NCI-H1694 (cell line): ENCODE results near the gene DNAH17.

Source experiments
- DNase-seq: peaks from one replicate; lab custom pipeline; 2025; lab: John Stamatoyannopoulos, UW

The DNAH17 gene

GRCh38 chr17:78392295-78392694 lies 184.9 kb downstream of the DNAH17 start:
- no peak for DNase-seq

GRCh38 chr17:78391843-78392242 lies 185.4 kb downstream of the DNAH17 start:
- no peak for DNase-seq

- DNase-seq: no peak
Measured at GRCh38 chr17:78391051-78391431, 186.2 kb downstream of the DNAH17 start.

GRCh38 chr17:78390241-78391050 lies 186.8 kb downstream of the DNAH17 start:
- DNase-seq: peak; percentile 96

- DNase-seq: no peak
Measured at GRCh38 chr17:78387977-78388941, 188.9 kb downstream of the DNAH17 start.

- DNase-seq: no peak
Measured at GRCh38 chr17:78384479-78385175, 192.6 kb downstream of the DNAH17 start.

- no peak for DNase-seq
Measured at GRCh38 chr17:78383725-78384471, 193.3 kb downstream of the DNAH17 start.

- DNase-seq: no peak
Measured at GRCh38 chr17:78381601-78382232, 195.5 kb downstream of the DNAH17 start.

GRCh38 chr17:78380370-78380769 lies 196.8 kb downstream of the DNAH17 start:
- no peak for DNase-seq

- DNase-seq: no peak
Measured at GRCh38 chr17:78379131-78379491, 198.1 kb downstream of the DNAH17 start.

- DNase-seq: peak; percentile 43
Measured at GRCh38 chr17:78378225-78379130, 198.7 kb downstream of the DNAH17 start, which contains the start of gene PGS1. Gene PGS1 (plus strand): TSS chr17:78378649. CDS start chr17:78378666, 17 bp downstream.

- DNase-seq: no peak
Measured at GRCh38 chr17:78377858-78378224, 199.4 kb downstream of the DNAH17 start.

- no peak for DNase-seq
Measured at GRCh38 chr17:78376161-78376560, 201.0 kb downstream of the DNAH17 start.

- no peak for DNase-seq
Measured at GRCh38 chr17:78375401-78376151, 201.6 kb downstream of the DNAH17 start.

- no peak for DNase-seq
Measured at GRCh38 chr17:78374631-78375274, 202.4 kb downstream of the DNAH17 start.

GRCh38 chr17:78374189-78374588 lies 203.0 kb downstream of the DNAH17 start:
- no peak for DNase-seq
